Measurements from ENCODE around the gene ADCY1. TPM values are rescaled to one million over a fixed set of nuclear protein-coding genes. Genes with fewer than 3 reads are reported as not detected.

ADCY1 gene
- polyA plus RNA-seq, 1 experiment: 0.15 TPM

- ChIA-PET CTCF (no interaction called here), POLR2A (no interaction called here)
- peaks cover 47% of the 10 kb centered on the region for H3K27me3 ChIP-seq (ENCODE audit: control insufficient read depth, insufficient read depth, low read length)
- no peaks in the 10 kb centered on the region for H3K9me3 ChIP-seq (ENCODE audit: control insufficient read depth, insufficient read depth, low read length)
- H3K4me3 ChIP-seq (ENCODE audit: low read depth, low read length): no peak overlapping the region
- TF ChIP-seq CTCF (IDR thresholded peaks at IDR 0.05; ENCODE audit: low read depth, low read length): no peak
- no peak for DNase-seq (ENCODE audit: low read depth, low spot score)
- no peak overlapping the region for H3K27ac ChIP-seq (ENCODE audit: low read depth, low read length)
Observed at GRCh38 chr7:45566961-45567360, 7.2 kb upstream of the ADCY1 start.

- TF ChIP-seq CTCF (IDR thresholded peaks at IDR 0.05; ENCODE audit: low read depth, low read length): no peak
- H3K9me3 ChIP-seq (ENCODE audit: control insufficient read depth, insufficient read depth, low read length): no peaks in the 10 kb centered on the region
- no peak overlapping the region for H3K27ac ChIP-seq (ENCODE audit: low read depth, low read length)
- no peak overlapping the region for H3K4me3 ChIP-seq (ENCODE audit: low read depth, low read length)
- CTCF ChIA-PET: no interaction called here
- POLR2A ChIA-PET: no interaction called here
- no peak for DNase-seq (ENCODE audit: low read depth, low spot score)
- peaks cover 50% of the 10 kb centered on the region for H3K27me3 ChIP-seq (ENCODE audit: control insufficient read depth, insufficient read depth, low read length)
Observed at GRCh38 chr7:45567713-45568112, 6.5 kb upstream of the ADCY1 start.

GRCh38 chr7:45568536-45569289 is 5.5 kb upstream of the ADCY1 start:
- H3K27ac ChIP-seq (ENCODE audit: low read depth, low read length): no peak overlapping the region
- H3K9me3 ChIP-seq (ENCODE audit: control insufficient read depth, insufficient read depth, low read length): no peaks in the 10 kb centered on the region; the same call in 1 of the 2 replicates
- ChIA-PET POLR2A (no interaction called here), CTCF (no interaction called here)
- TF ChIP-seq CTCF (IDR thresholded peaks at IDR 0.05; ENCODE audit: low read depth, low read length): no peak
- no peak overlapping the region for H3K4me3 ChIP-seq (ENCODE audit: low read depth, low read length)
- H3K27me3 ChIP-seq (ENCODE audit: control insufficient read depth, insufficient read depth, low read length): peaks cover 51% of the 10 kb centered on the region
- DNase-seq (ENCODE audit: low read depth, low spot score): no peak

- ChIA-PET POLR2A (no interaction called here), CTCF (no interaction called here)
- Histone ChIP-seq H3K27me3 (ENCODE audit: control insufficient read depth, insufficient read depth, low read length) (peaks cover 51% of the 10 kb centered on the region), H3K9me3 (ENCODE audit: control insufficient read depth, insufficient read depth, low read length) (no peaks in the 10 kb centered on the region; the same call in 1 of the 2 replicates), H3K27ac (ENCODE audit: low read depth, low read length) (no peak overlapping the region), H3K4me3 (ENCODE audit: low read depth, low read length) (no peak overlapping the region)
- no peak for DNase-seq (ENCODE audit: low read depth, low spot score)
- TF ChIP-seq CTCF (IDR thresholded peaks at IDR 0.05; ENCODE audit: low read depth, low read length): no peak
Observed at GRCh38 chr7:45569290-45569685, 4.9 kb upstream of the ADCY1 start.

- Histone ChIP-seq H3K27ac (ENCODE audit: low read depth, low read length) (no peak overlapping the region), H3K4me3 (ENCODE audit: low read depth, low read length) (no peak overlapping the region), H3K27me3 (ENCODE audit: control insufficient read depth, insufficient read depth, low read length) (peaks cover 48% of the 10 kb centered on the region), H3K9me3 (ENCODE audit: control insufficient read depth, insufficient read depth, low read length) (no peaks in the 10 kb centered on the region; the same call in 1 of the 2 replicates)
- no peak for TF ChIP-seq CTCF (IDR thresholded peaks at IDR 0.05; ENCODE audit: low read depth, low read length)
- CTCF ChIA-PET: no interaction called here
- POLR2A ChIA-PET: no interaction called here
- DNase-seq (ENCODE audit: low read depth, low spot score): no peak
Observed at GRCh38 chr7:45570797-45571196, 3.4 kb upstream of the ADCY1 start.

Measured in AG04450 (cell line).